GM12878 (cell line): Measurements from ENCODE around the gene RIMBP2. TPM values are rescaled to one million over a fixed set of nuclear protein-coding genes. Genes with fewer than 3 reads are reported as not detected.

Experiments used
- ATAC-seq: fragments of 200-7000 bp; cut with Tn5 transposase; 3 replicates; pipeline ENCODE4 v1.9.1; 2020; ENCODE audit warnings: mild to moderate bottlenecking, moderate library complexity
- BruUV-seq: library from RNA; stranded (reverse); fragments of 400-500 nt; replicated peaks from 2 replicates; lab custom pipeline; 2021; lab: Mats Ljungman, UMichigan
- CTCF ChIA-PET: fragments of 300-600 bp; sonication (Branson Sonifier 250); formaldehyde crosslinking; extraction: SDS; loops from one replicate; lab custom pipeline; 2021; ENCODE audit warnings: inconsistent platforms; lab: Yijun Ruan, JAX
- POLR2A ChIA-PET: fragments of 350-600 bp; formaldehyde crosslinking; extraction: SDS; loops from one replicate; lab custom pipeline; 2021; ENCODE audit warnings: inconsistent platforms; lab: Charles Lee
- RAD21 ChIA-PET: fragments of 300-600 bp; sonication (Branson Sonifier 250); formaldehyde crosslinking; loops from one replicate; lab custom pipeline; 2023; ENCODE audit warnings: antibody characterized with exemption; ENCODE audit not compliant: unreplicated experiment; lab: Charles Lee
- SMC1A ChIA-PET: fragments of 300-600 bp; sonication (Branson Sonifier 250); formaldehyde crosslinking; loops from one replicate; lab custom pipeline; 2023; ENCODE audit not compliant: unreplicated experiment, uncharacterized antibody; lab: Charles Lee
- DNase-seq: peaks from one replicate; pipeline ENCODE4 v3.0.0-alpha.2; 2011; ENCODE audit warnings: low read depth, low spot score
- FAIRE-seq: peaks from 3 replicates; lab custom pipeline; 2011; peaks lifted over from hg19 to GRCh38; lab: Jason Lieb, UNC
- H2AFZ ChIP-seq: 2 replicates; pipeline ENCODE4 v1.6.0; 2011; ENCODE audit warnings: low read depth, low read length, control low read depth; ENCODE audit not compliant: control insufficient read depth
- H3K27ac ChIP-seq: 2 replicates; pipeline ENCODE4 v1.5.1; 2011; ENCODE audit warnings: control low read depth; ENCODE audit not compliant: control insufficient read depth, insufficient read depth
- H3K27me3 ChIP-seq, 2 experiments: replicated peaks in 1 of 2; 2 replicates each; pipeline versions ENCODE4 v1.6.0 to v1.6.1; 2011; ENCODE audit warnings: low read length in 1 of 2; ENCODE audit not compliant: control insufficient read depth in 2 of 2, insufficient read depth in 2 of 2
- H3K36me3 ChIP-seq, 2 experiments: 2 replicates each; pipeline ENCODE4 v1.5.1; 2011; ENCODE audit warnings: low read length in 1 of 2; ENCODE audit not compliant: control insufficient read depth in 2 of 2, insufficient read depth in 2 of 2
- H3K4me1 ChIP-seq: 2 replicates; pipeline ENCODE4 v1.6.1; 2011; ENCODE audit warnings: mild to moderate bottlenecking, low read length, moderate library complexity, mixed read lengths; ENCODE audit not compliant: control insufficient read depth, insufficient read depth
- H3K4me2 ChIP-seq: 2 replicates; pipeline ENCODE4 v1.6.0; 2011; ENCODE audit warnings: control low read depth; ENCODE audit not compliant: control insufficient read depth, insufficient read depth
- H3K4me3 ChIP-seq: fragments of 200-600 bp; sonication (generic); 2 replicates; pipeline ENCODE4 v1.5.1; 2016
- H3K79me2 ChIP-seq: 2 replicates; pipeline ENCODE4 v1.6.0; 2011; ENCODE audit warnings: low read length; ENCODE audit not compliant: control insufficient read depth, insufficient read depth
- H3K9ac ChIP-seq: 2 replicates; pipeline ENCODE4 v1.8.0; 2011; ENCODE audit warnings: low read length, control low read depth, mixed read lengths; ENCODE audit not compliant: control insufficient read depth, insufficient read depth
- H3K9me3 ChIP-seq: replicated peaks from 3 replicates; pipeline ENCODE4 v1.5.1; 2011; ENCODE audit warnings: mild to moderate bottlenecking, low read length; ENCODE audit not compliant: control insufficient read depth, insufficient read depth
- H4K20me1 ChIP-seq: 2 replicates; pipeline ENCODE4 v1.6.0; 2011; ENCODE audit not compliant: control insufficient read depth, insufficient read depth
- CBX5 ChIP-seq: sonication (generic); IDR thresholded peaks from 2 replicates; pipeline ENCODE4 v1.6.1; 2016; ENCODE audit warnings: low read depth, moderate library complexity, mild to moderate bottlenecking, inconsistent platforms
- KAT2A ChIP-seq: conservative IDR thresholded peaks from 2 replicates; pipeline ENCODE4 v1.6.1; 2011; ENCODE audit warnings: low read depth, low read length; ENCODE audit not compliant: control insufficient read depth
- RCOR1 ChIP-seq: conservative IDR thresholded peaks from 2 replicates; pipeline ENCODE4 v1.6.1; 2012; ENCODE audit warnings: low read depth, low read length, improper control_type of control experiment
- RELA ChIP-seq: fragments of 450-650 bp; IDR thresholded peaks from 2 replicates; pipeline ENCODE4 v1.8.0; 2014; ENCODE audit warnings: borderline replicate concordance; ENCODE audit not compliant: partially characterized antibody
- SREBF2 ChIP-seq: IDR thresholded peaks from 2 replicates; pipeline ENCODE4 v1.6.1; 2012; ENCODE audit warnings: mild to moderate bottlenecking, low read length
- TBL1XR1 ChIP-seq: IDR thresholded peaks from 2 replicates; pipeline ENCODE4 v1.6.1; 2012; ENCODE audit warnings: low read depth, low read length, improper control_type of control experiment
- WRNIP1 ChIP-seq: IDR thresholded peaks from 2 replicates; pipeline ENCODE4 v1.6.1; 2011; ENCODE audit warnings: low read depth, low read length, improper control_type of control experiment, borderline replicate concordance
- ZZZ3 ChIP-seq: IDR thresholded peaks from 2 replicates; pipeline ENCODE4 v1.6.1; 2011; ENCODE audit warnings: low read depth; ENCODE audit not compliant: control insufficient read depth, insufficient read length
- WGBS: methylation state at CpG from one replicate; pipeline ENCODE4 v1.1.6; 2016; ENCODE audit warnings: low lambda C conversion rate; ENCODE audit not compliant: insufficient replicate concordance, insufficient coverage; ENCODE audit errors: missing lambda C conversion rate; 5-methylcytosine and 5-hydroxymethylcytosine counted together
- in situ Hi-C: fragments of 300-500 bp; cut with MboI; formaldehyde crosslinking; loops from 9 replicates; pipeline ENCODE4 v1.14.3; 2018; ENCODE audit warnings: mixed read lengths
- intact Hi-C: fragments of 100-400 bp; cut with micrococcal nuclease; formaldehyde crosslinking; loops from one replicate; pipeline ENCODE4 v1.14.2; 2022; ENCODE audit not compliant: unreplicated experiment
- polyA plus RNA-seq, 11 experiments: library from polyadenylated mRNA; depleted of rRNA in 4 of 11; unstranded in 6 of 11; stranded (reverse) in 5 of 11; fragments of >200 nt; fragmentation: Nextera tagmentation in 4 of 11; fragmentation: Illumina TruSeq in 1 of 11; extraction: Ambion mirVana in 4 of 11; extraction: Trizol in 1 of 11; gene quantifications; 1 replicate in 1 of 11; 2 replicates in 10 of 11; pipeline versions ENCODE4 v1.2.1 to v1.2.3, GENCODE V29; 2011 to 2016; ENCODE audit warnings: inconsistent platforms in 2 of 11, missing spikeins in 2 of 11, low read depth in 1 of 11
- total RNA-seq, 4 experiments: library from RNA; depleted of rRNA in 3 of 4; stranded (reverse); fragments of >200 nt in 3 of 4; fragmentation: Illumina TruSeq in 1 of 4; extraction: Trizol in 1 of 4; gene quantifications; 2 replicates each; pipeline versions ENCODE4 v1.2.1 to v1.2.3, GENCODE V29; 2013 to 2021
- TF ChIP-seq, protein P1 (sequence below): fragments of 450-650 bp; IDR thresholded peaks from 2 replicates; pipeline ENCODE4 v1.6.1; 2018; ENCODE audit warnings: borderline replicate concordance, mild to moderate bottlenecking; ENCODE audit not compliant: partially characterized antibody
- TF ChIP-seq, protein P2 (sequence below): fragments of 450-650 bp; IDR thresholded peaks from 2 replicates; pipeline ENCODE4 v1.6.1; 2014; ENCODE audit warnings: mild to moderate bottlenecking
- TF ChIP-seq, protein P3 (sequence below): IDR thresholded peaks from 2 replicates; pipeline ENCODE4 v1.6.1; 2011; ENCODE audit warnings: mild to moderate bottlenecking, low read depth, low read length, moderate library complexity; ENCODE audit not compliant: insufficient replicate concordance
- TF ChIP-seq, protein P4 (sequence below): IDR thresholded peaks from 2 replicates; pipeline ENCODE4 v1.6.1; 2011; ENCODE audit warnings: borderline replicate concordance, low read depth, mild to moderate bottlenecking, moderate library complexity, mixed read lengths, low read length; ENCODE audit not compliant: insufficient read depth; ENCODE audit errors: extremely low read length

The RIMBP2 gene
- total and polyA plus RNA-seq, 10 of the 15 experiments (the other 5 are each of a cell fraction or from before 2014, with no cell fraction given): 0.04 to 2.9 (median 0.07) TPM; not detected in 1

- no peak overlapping the region for H3K9ac ChIP-seq
- DNase-seq: no peak
- intact Hi-C loops: no loop called here
- H3K36me3 ChIP-seq: no peaks in the 10 kb centered on the region
- 48% methylated on average over 10 of the region's 10 CpGs for WGBS
- H3K4me1 ChIP-seq: no peaks in the 10 kb centered on the region
- BruUV-seq: no TSS peak
- H3K4me3 ChIP-seq: no peak overlapping the region
- ChIA-PET SMC1A (interaction anchor here (0.6 to 0.7 kb wide), 2 partner anchors 16 to 45 kb away, joined by 3 to 4 read pairs; no protein-coding TSS in a partner anchor), RAD21 (no interaction called here), CTCF (no interaction called here), POLR2A (no interaction called here)
- H2AFZ ChIP-seq: no peak overlapping the region
- no peaks in the 10 kb centered on the region for H4K20me1 ChIP-seq
- H3K79me2 ChIP-seq: no peaks in the 10 kb centered on the region
- H3K9me3 ChIP-seq: no peaks in the 10 kb centered on the region; the same call in 1 of the 3 replicates
- no peaks in the 10 kb centered on the region for H3K27me3 ChIP-seq
- H3K4me2 ChIP-seq: no peak overlapping the region
- TF ChIP-seq RELA (no peak), CBX5 (no peak), KAT2A (no peak), RCOR1 (no peak), WRNIP1 (no peak), TBL1XR1 (no peak), ZZZ3 (no peak), SREBF2 (no peak)
- TF ChIP-seq, protein P1, sequence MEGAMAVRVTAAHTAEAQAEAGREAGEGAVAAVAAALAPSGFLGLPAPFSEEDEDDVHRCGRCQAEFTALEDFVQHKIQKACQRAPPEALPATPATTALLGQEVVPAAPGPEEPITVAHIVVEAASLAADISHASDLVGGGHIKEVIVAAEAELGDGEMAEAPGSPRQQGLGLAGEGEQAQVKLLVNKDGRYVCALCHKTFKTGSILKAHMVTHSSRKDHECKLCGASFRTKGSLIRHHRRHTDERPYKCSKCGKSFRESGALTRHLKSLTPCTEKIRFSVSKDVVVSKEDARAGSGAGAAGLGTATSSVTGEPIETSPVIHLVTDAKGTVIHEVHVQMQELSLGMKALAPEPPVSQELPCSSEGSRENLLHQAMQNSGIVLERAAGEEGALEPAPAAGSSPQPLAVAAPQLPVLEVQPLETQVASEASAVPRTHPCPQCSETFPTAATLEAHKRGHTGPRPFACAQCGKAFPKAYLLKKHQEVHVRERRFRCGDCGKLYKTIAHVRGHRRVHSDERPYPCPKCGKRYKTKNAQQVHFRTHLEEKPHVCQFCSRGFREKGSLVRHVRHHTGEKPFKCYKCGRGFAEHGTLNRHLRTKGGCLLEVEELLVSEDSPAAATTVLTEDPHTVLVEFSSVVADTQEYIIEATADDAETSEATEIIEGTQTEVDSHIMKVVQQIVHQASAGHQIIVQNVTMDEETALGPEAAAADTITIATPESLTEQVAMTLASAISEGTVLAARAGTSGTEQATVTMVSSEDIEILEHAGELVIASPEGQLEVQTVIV: no peak
- TF ChIP-seq, protein P2, sequence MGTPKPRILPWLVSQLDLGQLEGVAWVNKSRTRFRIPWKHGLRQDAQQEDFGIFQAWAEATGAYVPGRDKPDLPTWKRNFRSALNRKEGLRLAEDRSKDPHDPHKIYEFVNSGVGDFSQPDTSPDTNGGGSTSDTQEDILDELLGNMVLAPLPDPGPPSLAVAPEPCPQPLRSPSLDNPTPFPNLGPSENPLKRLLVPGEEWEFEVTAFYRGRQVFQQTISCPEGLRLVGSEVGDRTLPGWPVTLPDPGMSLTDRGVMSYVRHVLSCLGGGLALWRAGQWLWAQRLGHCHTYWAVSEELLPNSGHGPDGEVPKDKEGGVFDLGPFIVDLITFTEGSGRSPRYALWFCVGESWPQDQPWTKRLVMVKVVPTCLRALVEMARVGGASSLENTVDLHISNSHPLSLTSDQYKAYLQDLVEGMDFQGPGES: no peak
- TF ChIP-seq, protein P3, sequence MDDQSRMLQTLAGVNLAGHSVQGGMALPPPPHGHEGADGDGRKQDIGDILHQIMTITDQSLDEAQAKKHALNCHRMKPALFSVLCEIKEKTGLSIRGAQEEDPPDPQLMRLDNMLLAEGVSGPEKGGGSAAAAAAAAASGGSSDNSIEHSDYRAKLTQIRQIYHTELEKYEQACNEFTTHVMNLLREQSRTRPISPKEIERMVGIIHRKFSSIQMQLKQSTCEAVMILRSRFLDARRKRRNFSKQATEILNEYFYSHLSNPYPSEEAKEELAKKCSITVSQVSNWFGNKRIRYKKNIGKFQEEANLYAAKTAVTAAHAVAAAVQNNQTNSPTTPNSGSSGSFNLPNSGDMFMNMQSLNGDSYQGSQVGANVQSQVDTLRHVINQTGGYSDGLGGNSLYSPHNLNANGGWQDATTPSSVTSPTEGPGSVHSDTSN: no peak
- TF ChIP-seq, protein P4, sequence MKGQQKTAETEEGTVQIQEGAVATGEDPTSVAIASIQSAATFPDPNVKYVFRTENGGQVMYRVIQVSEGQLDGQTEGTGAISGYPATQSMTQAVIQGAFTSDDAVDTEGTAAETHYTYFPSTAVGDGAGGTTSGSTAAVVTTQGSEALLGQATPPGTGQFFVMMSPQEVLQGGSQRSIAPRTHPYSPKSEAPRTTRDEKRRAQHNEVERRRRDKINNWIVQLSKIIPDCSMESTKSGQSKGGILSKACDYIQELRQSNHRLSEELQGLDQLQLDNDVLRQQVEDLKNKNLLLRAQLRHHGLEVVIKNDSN: no peak
- in situ Hi-C loops: no loop called here
- ATAC-seq: no peak
- H3K27ac ChIP-seq: no peak overlapping the region
- FAIRE-seq: no peak
Measured at GRCh38 chr12:130465626-130466025, 250.5 kb downstream of the RIMBP2 start.
